ENCODE data around the gene PAPPA. TPM values are rescaled to one million over a fixed set of nuclear protein-coding genes. Genes with fewer than 3 reads are reported as not detected.
A peak's percentile ranks its signal among the peaks of the same experiment; 100 is the strongest.

The PAPPA gene
- total and polyA plus RNA-seq, 9 of the 15 experiments (the other 6 are each of a cell fraction or from before 2014, with no cell fraction given): 0.06 to 0.18 (median 0.11) TPM

DNA sequence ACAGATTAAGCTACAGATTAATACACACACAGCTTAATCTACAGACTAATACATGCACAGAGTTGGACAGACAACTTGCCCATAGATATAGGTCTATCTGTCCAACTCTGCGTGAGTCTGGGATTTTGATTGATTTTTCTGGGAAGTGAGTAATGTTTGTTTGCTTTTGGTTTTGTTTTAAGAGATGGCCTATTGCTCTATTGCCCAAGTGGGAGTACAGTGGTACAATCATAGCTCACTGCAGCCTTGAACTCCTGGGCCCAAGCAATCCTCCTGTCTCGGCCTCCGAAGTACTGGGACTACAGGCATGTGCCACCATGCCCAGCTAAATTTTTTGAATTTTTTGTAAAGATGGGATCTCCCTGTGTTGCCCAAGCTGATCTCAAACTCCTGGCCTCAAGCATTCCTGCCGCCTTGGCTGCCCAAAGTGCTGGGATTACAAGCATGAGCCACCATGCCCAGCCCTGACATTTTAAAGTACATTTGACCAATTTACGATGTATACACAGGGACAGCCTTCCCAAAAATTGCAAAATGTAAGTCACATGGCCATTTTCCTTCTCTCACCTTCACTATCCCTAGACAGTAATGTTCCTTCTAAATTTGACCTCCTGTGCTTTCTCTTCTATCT, 50.8 kb downstream of the PAPPA start:
- no peak overlapping the region for H3K4me2 ChIP-seq (ENCODE audit: insufficient read depth, low read length)
- in situ Hi-C loops (cut with MboI) (no loop called here), intact Hi-C loops (cut with micrococcal nuclease) (no loop called here)
- H3K79me2 ChIP-seq (ENCODE audit: control insufficient read depth, insufficient read depth, low read length): no peaks in the 10 kb centered on the region
- BruUV-seq (replicated peaks): no TSS peak
- H3K9me1 ChIP-seq (ENCODE audit: control insufficient read depth, insufficient read depth, low read length): no peaks in the 10 kb centered on the region
- no peak for ATAC-seq
- no peaks in the 10 kb centered on the region for H3K36me3 ChIP-seq (ENCODE audit: control insufficient read depth, insufficient read depth, low read length)
- H4K20me1 ChIP-seq (replicated peaks; ENCODE audit: control insufficient read depth, insufficient read depth, low read length): no peaks in the 10 kb centered on the region
- FAIRE-seq: no peak
- H3K9ac ChIP-seq (ENCODE audit: insufficient read depth in 1 of 2, low read depth in 2 of 2, low read length in 2 of 2): no peak overlapping the region
- H3K9me3 ChIP-seq (replicated peaks; ENCODE audit: control insufficient read depth, insufficient read depth, low read depth, low read length): no peaks in the 10 kb centered on the region
- WGBS (ENCODE audit: insufficient coverage, low coverage, missing lambda C conversion rate): 0% methylated on average over 5 of the region's 5 CpGs
- TF ChIP-seq, protein P1, sequence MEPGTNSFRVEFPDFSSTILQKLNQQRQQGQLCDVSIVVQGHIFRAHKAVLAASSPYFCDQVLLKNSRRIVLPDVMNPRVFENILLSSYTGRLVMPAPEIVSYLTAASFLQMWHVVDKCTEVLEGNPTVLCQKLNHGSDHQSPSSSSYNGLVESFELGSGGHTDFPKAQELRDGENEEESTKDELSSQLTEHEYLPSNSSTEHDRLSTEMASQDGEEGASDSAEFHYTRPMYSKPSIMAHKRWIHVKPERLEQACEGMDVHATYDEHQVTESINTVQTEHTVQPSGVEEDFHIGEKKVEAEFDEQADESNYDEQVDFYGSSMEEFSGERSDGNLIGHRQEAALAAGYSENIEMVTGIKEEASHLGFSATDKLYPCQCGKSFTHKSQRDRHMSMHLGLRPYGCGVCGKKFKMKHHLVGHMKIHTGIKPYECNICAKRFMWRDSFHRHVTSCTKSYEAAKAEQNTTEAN (CRISPR knock-in tag; IDR thresholded peaks at IDR 0.05): no peak
- TF ChIP-seq, protein P2, sequence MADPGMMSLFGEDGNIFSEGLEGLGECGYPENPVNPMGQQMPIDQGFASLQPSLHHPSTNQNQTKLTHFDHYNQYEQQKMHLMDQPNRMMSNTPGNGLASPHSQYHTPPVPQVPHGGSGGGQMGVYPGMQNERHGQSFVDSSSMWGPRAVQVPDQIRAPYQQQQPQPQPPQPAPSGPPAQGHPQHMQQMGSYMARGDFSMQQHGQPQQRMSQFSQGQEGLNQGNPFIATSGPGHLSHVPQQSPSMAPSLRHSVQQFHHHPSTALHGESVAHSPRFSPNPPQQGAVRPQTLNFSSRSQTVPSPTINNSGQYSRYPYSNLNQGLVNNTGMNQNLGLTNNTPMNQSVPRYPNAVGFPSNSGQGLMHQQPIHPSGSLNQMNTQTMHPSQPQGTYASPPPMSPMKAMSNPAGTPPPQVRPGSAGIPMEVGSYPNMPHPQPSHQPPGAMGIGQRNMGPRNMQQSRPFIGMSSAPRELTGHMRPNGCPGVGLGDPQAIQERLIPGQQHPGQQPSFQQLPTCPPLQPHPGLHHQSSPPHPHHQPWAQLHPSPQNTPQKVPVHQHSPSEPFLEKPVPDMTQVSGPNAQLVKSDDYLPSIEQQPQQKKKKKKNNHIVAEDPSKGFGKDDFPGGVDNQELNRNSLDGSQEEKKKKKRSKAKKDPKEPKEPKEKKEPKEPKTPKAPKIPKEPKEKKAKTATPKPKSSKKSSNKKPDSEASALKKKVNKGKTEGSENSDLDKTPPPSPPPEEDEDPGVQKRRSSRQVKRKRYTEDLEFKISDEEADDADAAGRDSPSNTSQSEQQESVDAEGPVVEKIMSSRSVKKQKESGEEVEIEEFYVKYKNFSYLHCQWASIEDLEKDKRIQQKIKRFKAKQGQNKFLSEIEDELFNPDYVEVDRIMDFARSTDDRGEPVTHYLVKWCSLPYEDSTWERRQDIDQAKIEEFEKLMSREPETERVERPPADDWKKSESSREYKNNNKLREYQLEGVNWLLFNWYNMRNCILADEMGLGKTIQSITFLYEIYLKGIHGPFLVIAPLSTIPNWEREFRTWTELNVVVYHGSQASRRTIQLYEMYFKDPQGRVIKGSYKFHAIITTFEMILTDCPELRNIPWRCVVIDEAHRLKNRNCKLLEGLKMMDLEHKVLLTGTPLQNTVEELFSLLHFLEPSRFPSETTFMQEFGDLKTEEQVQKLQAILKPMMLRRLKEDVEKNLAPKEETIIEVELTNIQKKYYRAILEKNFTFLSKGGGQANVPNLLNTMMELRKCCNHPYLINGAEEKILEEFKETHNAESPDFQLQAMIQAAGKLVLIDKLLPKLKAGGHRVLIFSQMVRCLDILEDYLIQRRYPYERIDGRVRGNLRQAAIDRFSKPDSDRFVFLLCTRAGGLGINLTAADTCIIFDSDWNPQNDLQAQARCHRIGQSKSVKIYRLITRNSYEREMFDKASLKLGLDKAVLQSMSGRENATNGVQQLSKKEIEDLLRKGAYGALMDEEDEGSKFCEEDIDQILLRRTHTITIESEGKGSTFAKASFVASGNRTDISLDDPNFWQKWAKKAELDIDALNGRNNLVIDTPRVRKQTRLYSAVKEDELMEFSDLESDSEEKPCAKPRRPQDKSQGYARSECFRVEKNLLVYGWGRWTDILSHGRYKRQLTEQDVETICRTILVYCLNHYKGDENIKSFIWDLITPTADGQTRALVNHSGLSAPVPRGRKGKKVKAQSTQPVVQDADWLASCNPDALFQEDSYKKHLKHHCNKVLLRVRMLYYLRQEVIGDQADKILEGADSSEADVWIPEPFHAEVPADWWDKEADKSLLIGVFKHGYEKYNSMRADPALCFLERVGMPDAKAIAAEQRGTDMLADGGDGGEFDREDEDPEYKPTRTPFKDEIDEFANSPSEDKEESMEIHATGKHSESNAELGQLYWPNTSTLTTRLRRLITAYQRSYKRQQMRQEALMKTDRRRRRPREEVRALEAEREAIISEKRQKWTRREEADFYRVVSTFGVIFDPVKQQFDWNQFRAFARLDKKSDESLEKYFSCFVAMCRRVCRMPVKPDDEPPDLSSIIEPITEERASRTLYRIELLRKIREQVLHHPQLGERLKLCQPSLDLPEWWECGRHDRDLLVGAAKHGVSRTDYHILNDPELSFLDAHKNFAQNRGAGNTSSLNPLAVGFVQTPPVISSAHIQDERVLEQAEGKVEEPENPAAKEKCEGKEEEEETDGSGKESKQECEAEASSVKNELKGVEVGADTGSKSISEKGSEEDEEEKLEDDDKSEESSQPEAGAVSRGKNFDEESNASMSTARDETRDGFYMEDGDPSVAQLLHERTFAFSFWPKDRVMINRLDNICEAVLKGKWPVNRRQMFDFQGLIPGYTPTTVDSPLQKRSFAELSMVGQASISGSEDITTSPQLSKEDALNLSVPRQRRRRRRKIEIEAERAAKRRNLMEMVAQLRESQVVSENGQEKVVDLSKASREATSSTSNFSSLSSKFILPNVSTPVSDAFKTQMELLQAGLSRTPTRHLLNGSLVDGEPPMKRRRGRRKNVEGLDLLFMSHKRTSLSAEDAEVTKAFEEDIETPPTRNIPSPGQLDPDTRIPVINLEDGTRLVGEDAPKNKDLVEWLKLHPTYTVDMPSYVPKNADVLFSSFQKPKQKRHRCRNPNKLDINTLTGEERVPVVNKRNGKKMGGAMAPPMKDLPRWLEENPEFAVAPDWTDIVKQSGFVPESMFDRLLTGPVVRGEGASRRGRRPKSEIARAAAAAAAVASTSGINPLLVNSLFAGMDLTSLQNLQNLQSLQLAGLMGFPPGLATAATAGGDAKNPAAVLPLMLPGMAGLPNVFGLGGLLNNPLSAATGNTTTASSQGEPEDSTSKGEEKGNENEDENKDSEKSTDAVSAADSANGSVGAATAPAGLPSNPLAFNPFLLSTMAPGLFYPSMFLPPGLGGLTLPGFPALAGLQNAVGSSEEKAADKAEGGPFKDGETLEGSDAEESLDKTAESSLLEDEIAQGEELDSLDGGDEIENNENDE (IDR thresholded peaks at IDR 0.05; ENCODE audit: low read depth, low read length): no peak
- TF ChIP-seq CBX5 (IDR thresholded peaks at IDR 0.05; ENCODE audit: borderline replicate concordance, low read depth): no peak
- peak in 1 of 2 experiments; percentile 60; a peak in 1 of 4 replicates for TF ChIP-seq RCOR1 (IDR thresholded peaks at IDR 0.05; ENCODE audit: borderline replicate concordance in 1 of 2, low read depth in 2 of 2, low read length in 2 of 2)
- TF ChIP-seq MEIS2 (IDR thresholded peaks at IDR 0.05; ENCODE audit: partially characterized antibody): peak; percentile 26
- TF ChIP-seq CEBPG (CRISPR knock-in tag; IDR thresholded peaks at IDR 0.05): no peak
- TF ChIP-seq CEBPG (tag; conservative IDR thresholded peaks at IDR 0.05 in 1 of 2, IDR thresholded peaks at IDR 0.05 in 1 of 2): 0 out of 4 replicates have a peak, but pooled peaks of 1 of the 2 experiments have one; percentile 25
- CTCF ChIA-PET (ENCODE audit: low intra/inter-chr PET ratio): no interaction called here
- no peak overlapping the region for H3K27ac ChIP-seq (ENCODE audit: extremely low read depth, low read depth, low read length)
- DNase-seq (ENCODE audit: extremely low read depth in 1 of 4, low spot score in 3 of 4): no peak
- H3K4me1 ChIP-seq (replicated peaks in 1 of 2; ENCODE audit: control insufficient read depth in 2 of 2, insufficient read depth in 2 of 2, low read length in 2 of 2): no peaks in the 10 kb centered on the region
- no peak overlapping the region for H2AFZ ChIP-seq (ENCODE audit: low read depth, low read length)
- H3K27me3 ChIP-seq (ENCODE audit: control insufficient read depth in 2 of 2, insufficient read depth in 2 of 2, low read length in 2 of 2): peaks cover 2 to 4% of the 10 kb centered on the region in 2 experiments; a peak in 2 of 5 replicates
- no peak overlapping the region for H3K4me3 ChIP-seq
- POLR2A ChIA-PET: interaction anchor here (1.2 kb wide), 1 partner anchor 11 kb away, joined by 3 read pairs; no protein-coding TSS in a partner anchor
